RWPE1 (cell line): ENCODE measurements around the gene LIFR.

ENCODE experiments used
- CTCF ChIA-PET: fragments of 350-600 bp; sonication (Branson Sonifier 250); formaldehyde crosslinking; extraction: SDS; loops from one replicate; lab custom pipeline; 2021; lab: Yijun Ruan, JAX
- POLR2A ChIA-PET: fragments of 400-600 bp; formaldehyde crosslinking; extraction: SDS; loops from one replicate; lab custom pipeline; 2020; ENCODE audit warnings: antibody characterized with exemption; ENCODE audit not compliant: low non-redundant PET; lab: Yijun Ruan, JAX
- DNase-seq: peaks from one replicate; pipeline ENCODE4 v3.0.0; 2012; ENCODE audit warnings: low spot score
- H3K27ac ChIP-seq: fragments of 450-650 bp; 2 replicates; pipeline ENCODE4 v1.5.1; 2017
- TF ChIP-seq, protein P1 (sequence below): fragments of 450-650 bp; conservative IDR thresholded peaks from 2 replicates; pipeline ENCODE4 v1.5.1; 2017; ENCODE audit warnings: low read depth, mild to moderate bottlenecking

LIFR gene

DNA sequence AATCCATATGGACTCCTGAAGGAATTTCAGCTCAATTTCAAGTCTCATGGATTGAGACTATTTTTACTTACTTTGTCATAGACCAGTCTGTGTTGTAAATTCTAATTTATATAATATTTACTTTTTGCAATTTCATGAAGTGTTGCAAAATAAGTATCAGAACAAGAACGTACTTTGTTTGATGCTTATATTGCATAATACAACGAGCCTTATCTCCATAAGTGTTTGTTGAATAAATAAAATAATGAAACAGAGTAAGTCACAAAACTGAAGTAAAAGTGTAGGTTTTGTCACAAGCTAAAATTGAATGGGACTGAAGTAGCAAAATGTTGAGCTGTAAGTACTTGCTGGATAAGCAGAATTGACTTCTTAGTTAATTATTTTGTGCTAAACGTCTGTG lies 3.0 kb upstream of the LIFR start:
- TF ChIP-seq, protein P1, sequence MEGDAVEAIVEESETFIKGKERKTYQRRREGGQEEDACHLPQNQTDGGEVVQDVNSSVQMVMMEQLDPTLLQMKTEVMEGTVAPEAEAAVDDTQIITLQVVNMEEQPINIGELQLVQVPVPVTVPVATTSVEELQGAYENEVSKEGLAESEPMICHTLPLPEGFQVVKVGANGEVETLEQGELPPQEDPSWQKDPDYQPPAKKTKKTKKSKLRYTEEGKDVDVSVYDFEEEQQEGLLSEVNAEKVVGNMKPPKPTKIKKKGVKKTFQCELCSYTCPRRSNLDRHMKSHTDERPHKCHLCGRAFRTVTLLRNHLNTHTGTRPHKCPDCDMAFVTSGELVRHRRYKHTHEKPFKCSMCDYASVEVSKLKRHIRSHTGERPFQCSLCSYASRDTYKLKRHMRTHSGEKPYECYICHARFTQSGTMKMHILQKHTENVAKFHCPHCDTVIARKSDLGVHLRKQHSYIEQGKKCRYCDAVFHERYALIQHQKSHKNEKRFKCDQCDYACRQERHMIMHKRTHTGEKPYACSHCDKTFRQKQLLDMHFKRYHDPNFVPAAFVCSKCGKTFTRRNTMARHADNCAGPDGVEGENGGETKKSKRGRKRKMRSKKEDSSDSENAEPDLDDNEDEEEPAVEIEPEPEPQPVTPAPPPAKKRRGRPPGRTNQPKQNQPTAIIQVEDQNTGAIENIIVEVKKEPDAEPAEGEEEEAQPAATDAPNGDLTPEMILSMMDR: no peak
- CTCF ChIA-PET: interaction anchor here (0.5 kb wide), 1 partner anchor 151 kb away, joined by 3 read pairs; no protein-coding TSS in a partner anchor
- DNase-seq: no peak
- no peak overlapping the region for H3K27ac ChIP-seq
- POLR2A ChIA-PET: no interaction called here

DNA sequence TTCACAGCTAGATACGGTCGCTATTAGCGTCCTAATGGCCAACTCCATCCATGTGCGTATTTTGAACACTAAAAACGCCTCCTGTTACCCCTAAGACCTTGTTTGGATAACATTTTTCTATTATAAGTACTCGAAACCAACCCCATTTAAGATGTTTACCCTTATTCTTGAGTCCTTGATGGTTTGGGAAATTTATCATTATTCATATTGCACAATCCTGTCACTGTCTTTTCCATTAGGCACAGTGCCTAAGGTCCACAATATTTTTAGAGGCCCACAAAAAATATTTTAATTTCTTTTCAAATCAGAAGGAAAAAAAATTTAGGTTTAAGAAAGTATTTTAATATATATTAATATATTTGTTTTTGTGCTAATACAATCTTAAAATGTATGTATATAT lies 1.3 kb upstream of the LIFR start:
- POLR2A ChIA-PET: no interaction called here
- DNase-seq: no peak
- TF ChIP-seq, protein P1: no peak
- CTCF ChIA-PET: interaction anchor here (0.5 to 0.7 kb wide), 2 partner anchors 32 to 258 kb away, joined by 3 read pairs; no protein-coding TSS in a partner anchor
- H3K27ac ChIP-seq: no peak overlapping the region

DNA sequence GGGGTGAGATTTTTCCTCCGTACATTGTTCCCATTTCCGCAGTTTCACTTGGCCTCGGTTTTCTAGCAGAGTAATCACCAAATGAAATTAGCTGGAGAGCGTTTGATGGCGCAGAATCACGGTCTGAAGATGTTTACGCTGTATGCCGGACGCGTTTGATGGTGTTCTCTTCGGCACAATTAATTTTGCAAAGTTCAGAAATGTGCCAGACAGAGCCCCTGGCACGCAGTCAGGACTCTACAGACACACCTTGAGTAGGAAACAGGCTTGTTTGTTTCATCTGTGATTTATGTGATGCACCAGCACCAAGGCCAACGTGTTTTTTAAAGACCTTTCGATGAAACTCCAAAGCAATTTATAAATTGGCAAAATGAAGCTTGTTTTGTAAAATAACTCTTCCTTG lies 863 bp upstream of the LIFR start:
- no peak for DNase-seq
- POLR2A ChIA-PET: no interaction called here
- CTCF ChIA-PET: interaction anchor here (0.7 kb wide), 1 partner anchor 33 kb away, joined by 3 read pairs; no protein-coding TSS in a partner anchor
- TF ChIP-seq, protein P1: no peak
- peak overlapping the region; percentile 92 for H3K27ac ChIP-seq

DNA sequence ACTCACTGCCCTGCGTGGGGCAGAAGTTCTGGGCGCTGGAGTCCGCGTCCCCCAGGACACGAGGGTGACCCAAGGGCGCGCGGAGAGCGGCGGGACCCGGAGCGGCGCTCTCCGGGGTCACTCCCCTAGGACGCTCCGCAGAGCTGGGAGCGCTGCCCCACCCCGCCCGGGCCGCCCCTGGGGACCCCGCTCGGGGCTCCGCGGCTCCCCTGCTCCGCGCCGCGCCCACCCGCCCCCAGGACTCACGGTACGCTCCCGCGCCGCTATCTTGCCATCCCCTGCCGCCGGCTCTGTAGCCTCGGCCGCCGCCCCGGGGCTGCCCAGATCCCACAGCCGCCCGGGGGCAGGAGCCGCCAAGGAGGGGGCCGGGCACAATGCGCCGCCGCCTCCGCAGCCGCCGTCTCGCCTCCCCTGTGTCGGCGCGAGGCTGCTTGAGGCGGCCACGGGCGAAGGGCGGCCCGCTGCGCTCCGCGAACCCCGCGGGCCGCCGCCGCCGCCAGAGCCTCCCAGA lies 303 bp downstream of the LIFR start:
- ChIA-PET CTCF (interaction anchor here (1.0 kb wide), 1 partner anchor 114 kb away, joined by 3 read pairs; no protein-coding TSS in a partner anchor), POLR2A (no interaction called here)
- peak overlapping the region; percentile 92 for H3K27ac ChIP-seq
- TF ChIP-seq, protein P1: no peak
- DNase-seq: no peak

DNA sequence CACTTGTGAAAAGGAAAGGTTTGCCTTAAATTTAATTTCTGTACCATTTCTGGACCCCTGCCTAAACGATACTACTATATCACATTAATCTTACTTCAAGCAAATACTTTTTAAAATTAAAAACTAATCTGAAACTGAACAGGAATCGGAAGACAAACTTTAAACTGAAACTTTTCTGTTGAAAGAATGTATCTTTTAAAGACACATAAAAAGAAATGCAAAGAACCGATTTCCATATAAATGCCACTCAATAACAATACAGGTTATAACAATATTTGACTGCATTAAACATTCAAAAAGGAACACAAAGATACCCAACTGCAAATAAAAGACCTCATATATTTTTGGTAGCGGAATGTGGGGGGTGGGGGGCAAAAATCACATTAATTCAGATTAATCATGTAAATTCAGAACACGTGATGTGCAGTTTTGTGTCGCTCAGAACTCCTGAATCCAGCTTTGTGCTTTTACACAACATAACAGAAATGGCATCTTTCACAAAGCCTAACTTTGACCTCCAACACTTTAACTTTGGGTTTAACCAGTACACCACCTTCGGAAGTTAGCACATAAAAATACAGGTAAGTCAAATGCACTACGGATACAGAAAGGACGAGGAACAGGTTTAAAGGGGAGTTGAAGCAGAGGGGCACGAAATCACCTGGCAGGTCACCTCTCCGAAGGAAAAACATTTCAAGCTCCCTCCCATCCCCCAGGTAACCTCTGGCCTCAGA lies 925 bp downstream of the LIFR start:
- TF ChIP-seq, protein P1: no peak
- ChIA-PET CTCF (interaction anchor here (1.0 kb wide), 1 partner anchor 114 kb away, joined by 3 read pairs; no protein-coding TSS in a partner anchor), POLR2A (no interaction called here)
- DNase-seq: no peak
- H3K27ac ChIP-seq: peak overlapping the region; percentile 92

DNA sequence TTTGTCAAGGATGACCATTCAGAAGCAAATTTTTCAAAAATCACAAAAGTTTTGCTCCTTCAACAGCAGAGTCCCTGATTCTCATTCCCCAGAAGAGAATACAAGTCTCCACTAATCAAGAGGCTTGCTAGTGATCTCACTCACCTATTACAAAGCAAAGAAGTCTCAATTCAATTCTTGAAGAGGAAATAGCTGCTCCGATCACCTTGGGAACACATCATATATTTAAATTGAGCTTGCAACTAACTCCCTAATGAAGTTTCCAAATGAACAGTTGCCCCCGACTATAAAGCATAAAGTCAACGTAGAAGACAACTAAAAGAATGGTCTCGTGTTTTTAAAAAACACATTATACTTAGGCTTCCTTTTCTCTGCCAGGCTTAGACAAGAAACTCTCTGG lies 1.6 kb downstream of the LIFR start:
- CTCF ChIA-PET: no interaction called here
- TF ChIP-seq, protein P1: no peak
- POLR2A ChIA-PET: no interaction called here
- no peak for DNase-seq
- no peak overlapping the region for H3K27ac ChIP-seq
